Kidney epithelial cell (primary cell): ENCODE measurements around the gene TRIM63. TPM values are rescaled to one million over a fixed set of nuclear protein-coding genes. Genes with fewer than 3 reads are reported as not detected.
A peak's percentile ranks its signal among the peaks of the same experiment; 100 is the strongest.

ENCODE experiments used
- DNase-seq: peaks from one replicate; pipeline ENCODE4 v3.0.0-alpha.2; 2010; ENCODE audit warnings: low read depth
- H3K27me3 ChIP-seq: 2 replicates; pipeline ENCODE4 v1.6.0; 2011; ENCODE audit warnings: low read length; ENCODE audit not compliant: control insufficient read depth, insufficient read depth
- H3K36me3 ChIP-seq: 2 replicates; pipeline ENCODE4 v1.5.1; 2011; ENCODE audit warnings: low read length; ENCODE audit not compliant: control insufficient read depth, insufficient read depth
- H3K4me3 ChIP-seq: 2 replicates; pipeline ENCODE4 v1.5.1; 2011; ENCODE audit warnings: low read depth, mild to moderate bottlenecking, control low read depth, low read length
- total RNA-seq: library from RNA; depleted of rRNA; stranded (reverse); fragments of >200 nt; gene quantifications from 2 replicates; pipeline ENCODE4 v1.2.3, GENCODE V29; 2015
- TF ChIP-seq, protein P1 (sequence below): IDR thresholded peaks from 2 replicates; pipeline ENCODE4 v1.5.1; 2011; ENCODE audit warnings: mild to moderate bottlenecking, moderate library complexity, low read length, control low read depth, inconsistent platforms; ENCODE audit not compliant: insufficient read depth, poor library complexity, severe bottlenecking

The TRIM63 gene
- total RNA-seq, 1 donor from 2014 or later = not detected

DNA sequence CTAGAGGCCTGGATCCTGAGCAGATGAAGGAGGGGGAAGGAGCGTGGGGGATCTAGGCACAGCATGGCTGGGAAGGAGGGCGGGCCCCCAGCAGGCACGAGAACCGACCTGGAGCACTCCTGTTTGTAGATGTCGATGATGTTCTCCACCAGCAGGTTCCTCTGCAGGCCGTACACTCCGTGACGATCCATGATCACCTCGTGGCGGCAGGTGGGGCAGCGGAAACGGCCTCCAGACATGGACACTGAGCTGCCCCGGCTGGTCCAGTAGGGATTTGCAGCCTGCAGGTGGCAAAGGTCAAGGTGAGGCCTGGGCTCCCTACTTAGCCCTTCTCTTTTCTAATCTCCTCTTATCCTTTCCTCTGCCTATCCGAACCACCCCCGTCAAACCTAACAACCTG, 1.3 kb downstream of the TRIM63 start:
- no peak for DNase-seq
- Histone ChIP-seq H3K4me3 (no peak overlapping the region), H3K27me3 (peaks cover 12% of the 10 kb centered on the region), H3K36me3 (no peaks in the 10 kb centered on the region)
- TF ChIP-seq, protein P1, sequence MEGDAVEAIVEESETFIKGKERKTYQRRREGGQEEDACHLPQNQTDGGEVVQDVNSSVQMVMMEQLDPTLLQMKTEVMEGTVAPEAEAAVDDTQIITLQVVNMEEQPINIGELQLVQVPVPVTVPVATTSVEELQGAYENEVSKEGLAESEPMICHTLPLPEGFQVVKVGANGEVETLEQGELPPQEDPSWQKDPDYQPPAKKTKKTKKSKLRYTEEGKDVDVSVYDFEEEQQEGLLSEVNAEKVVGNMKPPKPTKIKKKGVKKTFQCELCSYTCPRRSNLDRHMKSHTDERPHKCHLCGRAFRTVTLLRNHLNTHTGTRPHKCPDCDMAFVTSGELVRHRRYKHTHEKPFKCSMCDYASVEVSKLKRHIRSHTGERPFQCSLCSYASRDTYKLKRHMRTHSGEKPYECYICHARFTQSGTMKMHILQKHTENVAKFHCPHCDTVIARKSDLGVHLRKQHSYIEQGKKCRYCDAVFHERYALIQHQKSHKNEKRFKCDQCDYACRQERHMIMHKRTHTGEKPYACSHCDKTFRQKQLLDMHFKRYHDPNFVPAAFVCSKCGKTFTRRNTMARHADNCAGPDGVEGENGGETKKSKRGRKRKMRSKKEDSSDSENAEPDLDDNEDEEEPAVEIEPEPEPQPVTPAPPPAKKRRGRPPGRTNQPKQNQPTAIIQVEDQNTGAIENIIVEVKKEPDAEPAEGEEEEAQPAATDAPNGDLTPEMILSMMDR = no peak

DNA sequence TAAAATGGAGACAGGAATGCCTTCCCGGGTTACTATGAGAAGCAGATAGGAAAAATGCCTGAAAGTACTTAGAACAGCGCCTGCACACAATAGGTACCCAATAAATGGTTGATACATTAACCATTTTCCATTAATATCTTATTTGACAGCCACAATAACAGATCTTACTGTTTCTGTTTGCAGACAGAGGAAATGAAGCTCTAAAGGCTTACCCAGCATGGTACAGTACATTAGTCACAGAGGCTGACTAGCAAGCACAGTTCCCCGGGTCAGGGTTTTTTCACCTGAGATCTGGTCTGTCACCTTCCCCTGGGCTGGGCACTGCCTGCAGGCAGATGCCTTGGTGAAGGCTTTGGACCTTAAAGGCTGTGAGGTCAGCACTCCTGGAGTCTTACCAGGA, 2.9 kb downstream of the TRIM63 start:
- peak; percentile 53 for DNase-seq
- Histone ChIP-seq H3K27me3 (peaks cover 21% of the 10 kb centered on the region), H3K36me3 (no peaks in the 10 kb centered on the region), H3K4me3 (no peak overlapping the region)
- TF ChIP-seq, protein P1 = no peak

DNA sequence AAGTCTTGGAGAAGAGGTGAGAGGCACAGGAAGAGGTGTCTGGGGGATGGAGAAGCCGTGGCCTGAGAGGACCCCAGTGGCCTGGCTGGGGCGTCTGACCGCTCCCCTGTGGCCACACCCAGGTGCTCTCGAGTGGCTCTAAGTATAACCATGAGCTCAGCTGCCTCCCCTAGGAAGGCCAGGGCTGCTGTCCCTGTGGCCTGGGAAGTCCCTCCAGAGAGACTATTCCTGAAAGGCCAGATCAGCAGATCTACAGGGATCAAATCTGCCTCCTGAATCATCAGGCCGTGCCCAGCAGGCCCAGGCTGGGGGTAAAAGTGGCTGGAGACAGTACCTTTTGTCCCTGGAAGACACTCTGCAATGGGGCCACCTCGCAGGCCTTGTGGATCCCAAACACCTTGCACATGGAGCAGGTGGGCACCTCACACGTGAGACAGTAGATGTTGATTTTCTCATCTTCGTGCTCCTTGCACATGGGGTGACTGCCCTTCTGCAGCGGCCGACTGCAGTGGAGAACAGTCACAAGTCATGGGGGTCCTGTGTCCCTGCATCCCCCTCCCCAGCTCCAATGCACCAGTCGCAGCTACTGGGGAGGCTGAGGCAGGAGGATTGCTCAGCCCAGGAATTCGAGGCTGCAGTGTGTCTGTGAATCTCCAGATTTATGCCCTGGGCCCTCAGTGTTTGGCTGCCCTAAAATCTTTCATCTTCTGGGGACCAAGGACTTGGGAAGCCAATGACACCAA, 6.4 kb downstream of the TRIM63 start:
- Histone ChIP-seq H3K36me3 (no peaks in the 10 kb centered on the region), H3K4me3 (no peak overlapping the region), H3K27me3 (peaks cover 19% of the 10 kb centered on the region)
- DNase-seq = no peak
- TF ChIP-seq, protein P1 = no peak

DNA sequence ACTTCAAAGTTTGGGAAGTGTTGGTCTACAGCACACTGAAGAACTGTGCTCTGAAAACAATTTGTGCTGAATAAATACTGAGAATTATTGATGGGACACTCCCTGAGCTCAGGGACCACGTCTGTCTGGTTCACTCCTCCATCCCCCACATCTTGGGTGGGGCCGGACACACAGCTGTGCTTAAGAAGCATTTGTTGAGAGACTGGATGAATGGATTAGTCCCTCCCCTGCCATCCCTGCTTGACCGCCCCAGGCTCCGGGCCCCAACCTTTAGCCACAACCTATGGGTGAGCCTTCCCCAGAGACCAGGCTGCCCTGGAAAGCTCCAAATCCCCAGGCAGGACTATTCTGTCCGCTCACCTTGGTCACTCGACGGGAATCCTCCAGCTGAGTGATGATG, 7.5 kb downstream of the TRIM63 start:
- H3K36me3 ChIP-seq = no peaks in the 10 kb centered on the region
- H3K27me3 ChIP-seq = peaks cover 19% of the 10 kb centered on the region
- H3K4me3 ChIP-seq = no peak overlapping the region
- TF ChIP-seq, protein P1 = no peak
- DNase-seq = no peak

DNA sequence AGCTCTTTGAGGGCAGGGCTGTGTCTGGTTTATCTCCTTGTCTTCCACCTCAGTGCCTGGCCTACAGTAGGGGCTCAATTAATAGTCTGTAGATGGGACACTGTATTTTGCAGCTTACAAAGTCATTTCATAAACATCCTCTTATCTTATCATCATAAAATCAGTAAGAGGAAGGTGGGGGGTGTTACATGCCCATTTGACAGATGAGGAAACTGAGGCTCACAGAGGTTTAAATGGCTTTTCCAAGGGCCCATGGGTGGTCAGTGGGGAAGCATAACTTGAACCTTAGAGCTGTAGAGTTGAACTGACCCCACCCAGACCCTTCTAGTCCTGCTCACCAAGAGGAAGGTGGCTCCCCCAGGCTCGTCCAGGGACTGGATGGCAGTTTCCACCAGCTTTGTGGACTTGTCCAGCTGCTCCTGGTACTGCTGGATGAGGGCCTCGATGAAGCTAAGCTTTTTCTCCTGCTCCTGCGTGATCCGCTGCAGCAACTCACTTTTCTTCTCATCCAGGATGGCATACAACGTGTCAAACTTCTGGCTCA, 9.3 kb downstream of the TRIM63 start:
- no peak for DNase-seq
- TF ChIP-seq, protein P1 = no peak
- Histone ChIP-seq H3K4me3 (no peak overlapping the region), H3K27me3 (peaks cover 26% of the 10 kb centered on the region), H3K36me3 (no peaks in the 10 kb centered on the region)

DNA sequence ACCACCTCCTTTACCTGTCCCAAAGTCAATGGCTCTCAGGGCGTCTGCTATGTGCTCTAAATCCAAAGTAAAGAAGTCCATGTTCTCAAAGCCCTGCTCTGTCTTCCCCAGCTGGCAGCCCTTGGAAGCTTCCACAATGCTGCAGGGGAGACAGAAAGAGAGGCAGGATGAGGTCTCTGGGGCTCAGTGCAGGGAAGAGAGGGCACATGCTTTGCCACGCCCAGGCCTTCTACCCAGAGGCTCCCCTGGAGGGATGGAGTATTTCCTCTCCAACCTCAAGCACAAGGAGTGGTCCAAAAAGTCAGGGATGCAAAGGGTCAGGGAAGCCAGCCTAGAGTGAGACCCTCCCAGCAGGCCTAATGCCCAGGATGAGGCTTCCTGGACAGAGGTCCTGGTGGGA, 10.2 kb downstream of the TRIM63 start:
- Histone ChIP-seq H3K4me3 (no peak overlapping the region), H3K27me3 (peaks cover 26% of the 10 kb centered on the region), H3K36me3 (no peaks in the 10 kb centered on the region)
- TF ChIP-seq, protein P1 = no peak
- no peak for DNase-seq
